SK-N-SH (cell line): ENCODE results near the gene SLC7A14. TPM values are rescaled to one million over a fixed set of nuclear protein-coding genes. Genes with fewer than 3 reads are reported as not detected.

Experiments used
- CTCF ChIA-PET: fragments of 300-600, 350-600 bp; formaldehyde crosslinking; extraction: SDS; loops from one replicate; lab custom pipeline; 2021; lab: Yijun Ruan, JAX
- POLR2A ChIA-PET: fragments of 350-600 bp; sonication (Branson Sonifier 250); formaldehyde crosslinking; extraction: SDS; loops from one replicate; lab custom pipeline; 2020; ENCODE audit warnings: antibody characterized with exemption, inconsistent platforms; lab: Yijun Ruan, JAX
- DNase-seq: peaks from one replicate; pipeline ENCODE4 v3.0.0; 2012
- H2AFZ ChIP-seq: fragments of 200-600 bp; sonication (generic); 2 replicates; pipeline ENCODE4 v1.8.1; 2016; ENCODE audit warnings: antibody characterized with exemption, mild to moderate bottlenecking, low read depth
- H3F3A ChIP-seq: fragments of 200-600 bp; sonication (generic); replicated peaks from 2 replicates; pipeline ENCODE3; 2016; ENCODE audit warnings: antibody characterized with exemption, mild to moderate bottlenecking; ENCODE audit not compliant: insufficient read depth
- H3K27ac ChIP-seq, 2 experiments: fragments of 200-500 bp in 1 of 2; fragments of 200-600 bp in 1 of 2; sonication (Bioruptor generic) in 1 of 2; sonication (generic), shearing (Covaris generic) in 1 of 2; 2 replicates each; pipeline versions ENCODE4 v1.5.1 to v1.6.1; 2014 to 2016; ENCODE audit warnings: low read depth in 2 of 2, inconsistent platforms in 1 of 2, low read length in 1 of 2, mild to moderate bottlenecking in 1 of 2, mixed read lengths in 1 of 2
- H3K27me3 ChIP-seq: fragments of 200-600 bp; sonication (generic), shearing (Covaris generic); 2 replicates; pipeline ENCODE4 v1.6.1; 2016; ENCODE audit warnings: mixed run types; ENCODE audit not compliant: insufficient read depth
- H3K36me3 ChIP-seq, 2 experiments: fragments of 200-500 bp in 1 of 2; fragments of 200-600 bp in 1 of 2; sonication (Bioruptor generic) in 1 of 2; sonication (generic) in 1 of 2; replicated peaks in 1 of 2; 2 replicates each; pipeline versions ENCODE3 to v1.5.1; 2014 to 2016; ENCODE audit warnings: low read length in 1 of 2, mild to moderate bottlenecking in 1 of 2; ENCODE audit not compliant: insufficient read depth in 2 of 2, control insufficient read depth in 1 of 2
- H3K4me1 ChIP-seq, 2 experiments: fragments of 200-500 bp in 1 of 2; fragments of 200-600 bp in 1 of 2; sonication (Bioruptor generic) in 1 of 2; sonication (generic), shearing (Covaris generic) in 1 of 2; 2 replicates each; pipeline versions ENCODE4 v1.5.1 to v1.6.1; 2014 to 2016; ENCODE audit warnings: low read depth in 1 of 2, low read length in 1 of 2, mixed run types in 1 of 2; ENCODE audit not compliant: insufficient read depth in 2 of 2, control insufficient read depth in 1 of 2
- H3K4me2 ChIP-seq: fragments of 200-600 bp; sonication (generic), shearing (Covaris generic); 2 replicates; pipeline ENCODE4 v1.6.1; 2017; ENCODE audit warnings: mixed run types
- H3K4me3 ChIP-seq, 2 experiments: fragments of 200-500 bp in 1 of 2; fragments of 200-600 bp in 1 of 2; sonication (Bioruptor generic) in 1 of 2; sonication (generic), shearing (Covaris generic) in 1 of 2; 2 replicates each; pipeline versions ENCODE4 v1.5.1 to v1.8.1; 2014 to 2016; ENCODE audit warnings: low read depth in 2 of 2, inconsistent platforms in 1 of 2, low read length in 1 of 2, mild to moderate bottlenecking in 1 of 2, mixed read lengths in 1 of 2, moderate library complexity in 1 of 2
- H3K79me2 ChIP-seq: fragments of 200-600 bp; sonication (generic); 2 replicates; pipeline ENCODE4 v1.8.1; 2017; ENCODE audit warnings: mild to moderate bottlenecking; ENCODE audit not compliant: insufficient read depth
- H3K9ac ChIP-seq: fragments of 200-600 bp; sonication (generic); 2 replicates; pipeline ENCODE4 v1.6.1; 2017; ENCODE audit warnings: mixed run types
- H3K9me2 ChIP-seq: fragments of 200-600 bp; sonication (generic); 2 replicates; pipeline ENCODE4 v1.6.1; 2017; ENCODE audit warnings: mixed run types
- H3K9me3 ChIP-seq: fragments of 200-600 bp; sonication (generic); 2 replicates; pipeline ENCODE4 v1.6.1; 2017; ENCODE audit warnings: mixed run types, mild to moderate bottlenecking, moderate library complexity
- H4K20me1 ChIP-seq: fragments of 200-600 bp; sonication (generic); 2 replicates; pipeline ENCODE4 v1.6.1; 2017; ENCODE audit warnings: mild to moderate bottlenecking, mixed run types; ENCODE audit not compliant: insufficient read depth
- CTCF ChIP-seq: fragments of 200-600 bp; sonication (generic); IDR thresholded peaks from 2 replicates; pipeline ENCODE4 v1.6.1; 2017; ENCODE audit warnings: antibody characterized with exemption, mild to moderate bottlenecking, moderate library complexity
- EZH2phosphoT487 ChIP-seq: fragments of 200-600 bp; sonication (generic); IDR thresholded peaks from 2 replicates; pipeline ENCODE4 v1.6.1; 2017; ENCODE audit warnings: low read depth, mixed run types, mild to moderate bottlenecking, antibody characterized with exemption, moderate library complexity, borderline replicate concordance
- FOXM1 ChIP-seq: IDR thresholded peaks from 2 replicates; pipeline ENCODE4 v1.4.0; 2012; ENCODE audit warnings: low read depth, mild to moderate bottlenecking
- GABPA ChIP-seq: IDR thresholded peaks from 2 replicates; pipeline ENCODE4 v1.4.0; 2012; ENCODE audit warnings: low read depth, mild to moderate bottlenecking
- IRF3 ChIP-seq: fragments of 150-350 bp; IDR thresholded peaks from 2 replicates; pipeline ENCODE4 v1.6.1; 2016; ENCODE audit warnings: mild to moderate bottlenecking, low read depth, low read length
- JUND ChIP-seq: IDR thresholded peaks from 2 replicates; pipeline ENCODE4 v1.4.0; 2012
- MAX ChIP-seq: IDR thresholded peaks from 2 replicates; pipeline ENCODE4 v1.4.0; 2012; ENCODE audit warnings: low read depth
- NFIC ChIP-seq: IDR thresholded peaks from 2 replicates; pipeline ENCODE4 v1.4.0; 2012; ENCODE audit warnings: borderline replicate concordance
- POLR2AphosphoS5 ChIP-seq: IDR thresholded peaks from 2 replicates; pipeline ENCODE4 v1.6.1; 2012; ENCODE audit warnings: low read depth, low read length
- RFX5 ChIP-seq: IDR thresholded peaks from 2 replicates; pipeline ENCODE4 v1.6.1; 2012; ENCODE audit warnings: mild to moderate bottlenecking, improper control_type of control experiment, low read length
- SIN3A ChIP-seq: IDR thresholded peaks from 2 replicates; pipeline ENCODE4 v1.6.1; 2012; ENCODE audit warnings: low read depth, mild to moderate bottlenecking, low read length, moderate library complexity, borderline replicate concordance
- TEAD4 ChIP-seq: IDR thresholded peaks from 2 replicates; pipeline ENCODE4 v1.4.0; 2012; ENCODE audit warnings: mild to moderate bottlenecking, borderline replicate concordance; ENCODE audit not compliant: insufficient read depth
- USF2 ChIP-seq: fragments of 150-350 bp; IDR thresholded peaks from 2 replicates; pipeline ENCODE4 v1.6.1; 2017; ENCODE audit warnings: antibody characterized with exemption, low read length, low read depth, borderline replicate concordance
- ZBTB33 ChIP-seq: IDR thresholded peaks from 2 replicates; pipeline ENCODE4 v1.4.0; 2012; ENCODE audit warnings: low read depth, borderline replicate concordance
- WGBS: methylation state at CpG from one replicate; pipeline ENCODE4 v1.1.6; 2017; ENCODE audit warnings: low lambda C conversion rate; 5-methylcytosine and 5-hydroxymethylcytosine counted together
- polyA plus RNA-seq, 3 experiments: library from polyadenylated mRNA; depleted of rRNA; stranded (reverse); fragments of >200 nt; gene quantifications; 2 replicates each; pipeline ENCODE4 v1.2.3, GENCODE V29; 2012

Gene SLC7A14
- polyA plus RNA-seq, 1 of the 3 experiments (the other 2 are of a cell fraction), result 2.5 TPM

- POLR2A ChIA-PET, result no interaction called here
- no peaks in the 10 kb centered on the region for H4K20me1 ChIP-seq
- H3K4me3 ChIP-seq, result no peak overlapping the region
- no peaks in the 10 kb centered on the region for H3K9me2 ChIP-seq
- H3K27me3 ChIP-seq, result no peaks in the 10 kb centered on the region
- no peaks in the 10 kb centered on the region for H3K36me3 ChIP-seq
- no peak overlapping the region for H2AFZ ChIP-seq
- H3K9me3 ChIP-seq, result no peaks in the 10 kb centered on the region
- no peak overlapping the region for H3K27ac ChIP-seq
- no peak for DNase-seq
- peaks cover 0 to 3% of the 10 kb centered on the region in 2 experiments; a peak in 1 of 4 replicates for H3K4me1 ChIP-seq
- CTCF ChIA-PET, result no interaction called here
- TF ChIP-seq RFX5 (no peak), USF2 (no peak), TEAD4 (no peak), SIN3A (no peak)
- no peak overlapping the region for H3K9ac ChIP-seq
- H3F3A ChIP-seq, result no peaks in the 10 kb centered on the region
- no peak overlapping the region for H3K4me2 ChIP-seq
- no peaks in the 10 kb centered on the region for H3K79me2 ChIP-seq
Measured at GRCh38 chr3:170594528-170594927, 8.7 kb upstream of the SLC7A14 start.

- POLR2A ChIA-PET, result interaction anchor here (0.7 to 1.4 kb wide), 2 partner anchors 9 to 42 kb away, joined by 3 read pairs; no protein-coding TSS in a partner anchor
- Histone ChIP-seq H3K4me1 (peaks cover 0 to 3% of the 10 kb centered on the region in 2 experiments; a peak in 2 of 4 replicates), H3K79me2 (no peaks in the 10 kb centered on the region), H4K20me1 (no peaks in the 10 kb centered on the region), H3K9me2 (no peaks in the 10 kb centered on the region), H3K9ac (no peak overlapping the region), H3K27me3 (no peaks in the 10 kb centered on the region), H3K4me2 (no peak overlapping the region), H3K9me3 (no peaks in the 10 kb centered on the region), H3F3A (no peaks in the 10 kb centered on the region), H3K4me3 (no peak overlapping the region), H3K27ac (no peak overlapping the region), H3K36me3 (no peaks in the 10 kb centered on the region), H2AFZ (no peak overlapping the region)
- WGBS, result 62% methylated on average over 1 of the region's 1 CpG
- CTCF ChIA-PET, result interaction anchor here (0.7 kb wide), 1 partner anchor 10 kb away, joined by 3 read pairs; no protein-coding TSS in a partner anchor
- no peak for DNase-seq
- no peak for TF ChIP-seq JUND
- TF ChIP-seq TEAD4, result no peak
- no peak for TF ChIP-seq ZBTB33
- no peak for TF ChIP-seq IRF3
- no peak for TF ChIP-seq MAX
- TF ChIP-seq POLR2AphosphoS5, result no peak
- TF ChIP-seq NFIC, result no peak
- TF ChIP-seq FOXM1, result no peak
- no peak for TF ChIP-seq CTCF
- no peak for TF ChIP-seq EZH2phosphoT487
- no peak for TF ChIP-seq GABPA
Measured at GRCh38 chr3:170593634-170594033, 7.8 kb upstream of the SLC7A14 start.
